Liver (tissue), 9 donors: ENCODE measurements around the gene ARHGAP33. TPM values are rescaled to one million over a fixed set of nuclear protein-coding genes. Genes with fewer than 3 reads are reported as not detected.

Experiments used
- DNase-seq: peaks from one replicate; pipeline ENCODE4 v3.0.0-alpha.2; 2017; ENCODE audit warnings: low spot score
- H3K27ac ChIP-seq, 2 donors: one replicate each; pipeline ENCODE4 v1.7.0; 2013; ENCODE audit warnings: inconsistent platforms in 2 of 2, low read length in 2 of 2, control low read depth in 1 of 2, low read depth in 1 of 2, mild to moderate bottlenecking in 1 of 2
- H3K27me3 ChIP-seq, 4 donors: one replicate each; pipeline versions ENCODE4 v1.6.1 to v1.7.0; 2013; ENCODE audit warnings: low read length in 3 of 4, inconsistent platforms in 1 of 4, mild to moderate bottlenecking in 1 of 4, moderate library complexity in 1 of 4; ENCODE audit not compliant: control insufficient read depth in 4 of 4, insufficient read depth in 4 of 4
- H3K36me3 ChIP-seq, 4 donors: one replicate each; pipeline versions ENCODE4 v1.6.1 to v1.7.0; 2013; ENCODE audit warnings: low read length in 3 of 4, mild to moderate bottlenecking in 3 of 4, low read depth in 1 of 4, moderate library complexity in 1 of 4; ENCODE audit not compliant: control insufficient read depth in 4 of 4, insufficient read depth in 3 of 4
- H3K4me1 ChIP-seq, 4 donors: one replicate each; pipeline versions ENCODE4 v1.6.1 to v1.7.0; 2013; ENCODE audit warnings: low read length in 3 of 4, mild to moderate bottlenecking in 3 of 4, moderate library complexity in 1 of 4; ENCODE audit not compliant: control insufficient read depth in 4 of 4, insufficient read depth in 4 of 4
- H3K4me3 ChIP-seq, 3 donors: one replicate each; pipeline versions ENCODE4 v1.6.1 to v1.7.0; 2013; ENCODE audit warnings: low read length in 3 of 3, control low read depth in 1 of 3, low read depth in 1 of 3, mild to moderate bottlenecking in 1 of 3
- H3K9ac ChIP-seq, 2 donors: one replicate each; pipeline ENCODE4 v1.7.0; 2013; ENCODE audit warnings: low read length in 2 of 2, mild to moderate bottlenecking in 2 of 2, moderate library complexity in 2 of 2, control low read depth in 1 of 2, low read depth in 1 of 2
- H3K9me3 ChIP-seq, 4 donors: one replicate each; pipeline versions ENCODE4 v1.6.1 to v1.7.0; 2013; ENCODE audit warnings: low read length in 3 of 4; ENCODE audit not compliant: control insufficient read depth in 4 of 4
- EGR1 ChIP-seq, 2 donors: IDR thresholded peaks; 2 replicates each; pipeline ENCODE4 v1.6.1; 2016 to 2018; ENCODE audit warnings: antibody characterized with exemption in 2 of 2, low read depth in 2 of 2
- FOXA1 ChIP-seq: IDR thresholded peaks from 2 replicates; pipeline ENCODE4 v1.6.1; 2016; ENCODE audit warnings: antibody characterized with exemption
- FOXA2 ChIP-seq: IDR thresholded peaks from 2 replicates; pipeline ENCODE4 v1.6.1; 2016; ENCODE audit warnings: antibody characterized with exemption
- GABPA ChIP-seq, 2 donors: IDR thresholded peaks in 1 of 2; conservative IDR thresholded peaks in 1 of 2; 2 replicates each; pipeline ENCODE4 v1.6.1; 2016; ENCODE audit warnings: antibody characterized with exemption in 2 of 2, mild to moderate bottlenecking in 1 of 2, moderate library complexity in 1 of 2
- HNF4A ChIP-seq, 2 donors: conservative IDR thresholded peaks; 2 replicates each; pipeline ENCODE4 v1.6.1; 2016; ENCODE audit warnings: antibody characterized with exemption in 2 of 2, mild to moderate bottlenecking in 2 of 2
- HNF4G ChIP-seq: IDR thresholded peaks from 2 replicates; pipeline ENCODE4 v1.6.1; 2016; ENCODE audit warnings: antibody characterized with exemption
- JUND ChIP-seq, 2 donors: IDR thresholded peaks; 2 replicates each; pipeline ENCODE4 v1.6.1; 2016; ENCODE audit warnings: antibody characterized with exemption in 2 of 2
- NR2F2 ChIP-seq: IDR thresholded peaks from 2 replicates; pipeline ENCODE4 v1.6.1; 2016; ENCODE audit warnings: antibody characterized with exemption
- RAD21 ChIP-seq, 2 donors: IDR thresholded peaks; 2 replicates each; pipeline ENCODE4 v1.6.1; 2016; ENCODE audit warnings: antibody characterized with exemption in 2 of 2, mild to moderate bottlenecking in 2 of 2
- RXRA ChIP-seq, 2 donors: IDR thresholded peaks; 2 replicates each; pipeline ENCODE4 v1.6.1; 2017 to 2018; ENCODE audit warnings: antibody characterized with exemption in 2 of 2, mild to moderate bottlenecking in 1 of 2
- SP1 ChIP-seq: IDR thresholded peaks from 2 replicates; pipeline ENCODE4 v1.6.1; 2018; ENCODE audit warnings: antibody characterized with exemption, mild to moderate bottlenecking
- TAF1 ChIP-seq: conservative IDR thresholded peaks from 2 replicates; pipeline ENCODE4 v1.6.1; 2016; ENCODE audit warnings: antibody characterized with exemption, mild to moderate bottlenecking
- YY1 ChIP-seq: IDR thresholded peaks from 2 replicates; pipeline ENCODE4 v1.6.1; 2016; ENCODE audit warnings: antibody characterized with exemption, mild to moderate bottlenecking
- WGBS: extraction: QIAGEN DNeasy Blood & Tissue Kit; methylation state at CpG from one replicate; pipeline ENCODE4 v1.1.7; 2013; 5-methylcytosine and 5-hydroxymethylcytosine counted together
- polyA plus RNA-seq, 2 donors: library from polyadenylated mRNA; stranded (reverse) in 1 of 2; unstranded in 1 of 2; fragments of 200-250 nt in 1 of 2; fragments of >200 nt in 1 of 2; fragmentation: Nextera tagmentation in 1 of 2; extraction: Ambion mirVana in 1 of 2; gene quantifications; one replicate each; pipeline versions ENCODE4 v1.2.1 to v1.2.3, GENCODE V29; 2013 to 2015
- total RNA-seq, 2 donors: library from RNA; depleted of rRNA; stranded (reverse); fragments of >200 nt; gene quantifications; one replicate each; pipeline ENCODE4 v1.2.3, GENCODE V29; 2014
- TF ChIP-seq, protein P1 (sequence below): fragments of 150-350 bp; IDR thresholded peaks from 2 replicates; pipeline ENCODE4 v1.5.1; 2017; ENCODE audit warnings: improper control_type of control experiment, low read depth, low read length; ENCODE audit not compliant: missing input control
- TF ChIP-seq, protein P2 (sequence below): IDR thresholded peaks from 2 replicates; pipeline ENCODE4 v1.6.1; 2016; ENCODE audit warnings: antibody characterized with exemption, mild to moderate bottlenecking
- TF ChIP-seq, protein P3 (sequence below): IDR thresholded peaks from 2 replicates; pipeline ENCODE4 v1.6.1; 2016; ENCODE audit warnings: antibody characterized with exemption
- TF ChIP-seq, protein P4 (sequence below): IDR thresholded peaks from 2 replicates; pipeline ENCODE4 v1.6.1; 2016; ENCODE audit warnings: antibody characterized with exemption
- TF ChIP-seq, protein P5 (sequence below): IDR thresholded peaks from 2 replicates; pipeline ENCODE4 v1.6.1; 2016; ENCODE audit warnings: antibody characterized with exemption
- donor health status: healthy.
- donor health status: healthy.
- donor health status: healthy.
- donor health status: healthy.
- donor health status: healthy.

ARHGAP33 gene
- total and polyA plus RNA-seq, 4 donors, result 0.85 to 10.1 (median 1.8) TPM

DNA sequence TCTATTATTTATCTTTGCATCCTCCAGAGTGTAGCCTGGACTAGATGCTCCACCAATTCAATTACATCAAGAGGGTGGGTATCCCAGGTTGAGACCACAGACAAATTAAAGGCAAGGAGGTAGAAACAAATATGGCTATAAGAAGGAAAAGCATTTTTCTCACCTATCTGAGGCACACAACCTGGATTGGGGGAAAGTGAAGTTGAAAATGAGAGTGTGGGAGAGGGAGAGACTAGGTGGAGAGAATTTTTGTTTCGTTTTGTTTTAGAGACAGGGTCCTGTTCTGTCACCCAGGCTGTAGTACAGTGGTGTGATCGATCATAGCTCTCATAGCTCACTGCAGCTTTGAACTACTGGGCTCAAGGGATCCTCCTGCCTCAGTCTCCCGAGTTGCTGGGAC lies 43.1 kb downstream of the ARHGAP33 start:
- Histone ChIP-seq H3K4me1 (peaks cover 0 to 8% (median 5%) of the 10 kb centered on the region in 4 donors), H3K36me3 (no peaks in the 10 kb centered on the region), H3K9ac (no peak overlapping the region), H3K4me3 (no peak overlapping the region), H3K27ac (no peak overlapping the region), H3K27me3 (no peaks in the 10 kb centered on the region), H3K9me3 (no peaks in the 10 kb centered on the region)
- no peak for TF ChIP-seq RAD21 (IDR thresholded peaks at IDR 0.05)
- 88% methylated on average over 3 of the region's 3 CpGs for WGBS
- DNase-seq, result no peak

DNA sequence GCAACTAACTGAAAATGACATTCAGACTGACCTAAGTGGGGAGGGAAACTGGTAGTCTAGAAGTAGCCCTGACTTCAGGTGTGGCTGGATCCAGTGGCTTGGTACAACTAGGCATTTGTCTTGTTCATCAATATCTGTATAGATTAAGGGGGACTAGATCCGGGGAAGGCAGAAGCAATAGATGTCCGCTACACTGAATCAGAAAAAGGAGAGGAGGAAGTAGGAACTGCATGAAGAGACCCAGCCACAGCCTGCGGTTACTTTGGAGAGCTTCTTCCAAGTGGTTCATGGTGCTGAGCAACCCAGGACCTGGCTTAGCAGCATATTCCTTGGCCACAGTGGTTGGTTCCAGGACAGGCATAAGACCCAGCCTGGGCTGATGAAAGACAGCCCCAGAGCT lies 47.2 kb downstream of the ARHGAP33 start:
- peaks cover 0 to 8% (median 5%) of the 10 kb centered on the region in 4 donors for H3K4me1 ChIP-seq
- no peak overlapping the region for H3K9ac ChIP-seq
- H3K4me3 ChIP-seq, result no peak overlapping the region
- peaks cover 0 to 5% (median 0%) of the 10 kb centered on the region in 4 donors for H3K27me3 ChIP-seq
- WGBS, result 74% methylated on average over 3 of the region's 3 CpGs
- no peak overlapping the region for H3K27ac ChIP-seq
- H3K9me3 ChIP-seq, result no peaks in the 10 kb centered on the region
- DNase-seq, result no peak
- no peaks in the 10 kb centered on the region for H3K36me3 ChIP-seq
- TF ChIP-seq TAF1 (no peak), GABPA (IDR thresholded peaks at IDR 0.05 in 1 of 2, conservative IDR thresholded peaks at IDR 0.05 in 1 of 2) (no peak), FOXA2 (no peak), YY1 (no peak), JUND (IDR thresholded peaks at IDR 0.05) (no peak), HNF4G (no peak), HNF4A (conservative IDR thresholded peaks at IDR 0.05) (no peak), RXRA (IDR thresholded peaks at IDR 0.05) (no peak), RAD21 (IDR thresholded peaks at IDR 0.05) (no peak), EGR1 (IDR thresholded peaks at IDR 0.05; ENCODE audit: low read depth in 2 of 2) (no peak), FOXA1 (no peak), SP1 (no peak), NR2F2 (no peak)
- TF ChIP-seq, protein P1, sequence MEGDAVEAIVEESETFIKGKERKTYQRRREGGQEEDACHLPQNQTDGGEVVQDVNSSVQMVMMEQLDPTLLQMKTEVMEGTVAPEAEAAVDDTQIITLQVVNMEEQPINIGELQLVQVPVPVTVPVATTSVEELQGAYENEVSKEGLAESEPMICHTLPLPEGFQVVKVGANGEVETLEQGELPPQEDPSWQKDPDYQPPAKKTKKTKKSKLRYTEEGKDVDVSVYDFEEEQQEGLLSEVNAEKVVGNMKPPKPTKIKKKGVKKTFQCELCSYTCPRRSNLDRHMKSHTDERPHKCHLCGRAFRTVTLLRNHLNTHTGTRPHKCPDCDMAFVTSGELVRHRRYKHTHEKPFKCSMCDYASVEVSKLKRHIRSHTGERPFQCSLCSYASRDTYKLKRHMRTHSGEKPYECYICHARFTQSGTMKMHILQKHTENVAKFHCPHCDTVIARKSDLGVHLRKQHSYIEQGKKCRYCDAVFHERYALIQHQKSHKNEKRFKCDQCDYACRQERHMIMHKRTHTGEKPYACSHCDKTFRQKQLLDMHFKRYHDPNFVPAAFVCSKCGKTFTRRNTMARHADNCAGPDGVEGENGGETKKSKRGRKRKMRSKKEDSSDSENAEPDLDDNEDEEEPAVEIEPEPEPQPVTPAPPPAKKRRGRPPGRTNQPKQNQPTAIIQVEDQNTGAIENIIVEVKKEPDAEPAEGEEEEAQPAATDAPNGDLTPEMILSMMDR, result no peak
- TF ChIP-seq, protein P2, sequence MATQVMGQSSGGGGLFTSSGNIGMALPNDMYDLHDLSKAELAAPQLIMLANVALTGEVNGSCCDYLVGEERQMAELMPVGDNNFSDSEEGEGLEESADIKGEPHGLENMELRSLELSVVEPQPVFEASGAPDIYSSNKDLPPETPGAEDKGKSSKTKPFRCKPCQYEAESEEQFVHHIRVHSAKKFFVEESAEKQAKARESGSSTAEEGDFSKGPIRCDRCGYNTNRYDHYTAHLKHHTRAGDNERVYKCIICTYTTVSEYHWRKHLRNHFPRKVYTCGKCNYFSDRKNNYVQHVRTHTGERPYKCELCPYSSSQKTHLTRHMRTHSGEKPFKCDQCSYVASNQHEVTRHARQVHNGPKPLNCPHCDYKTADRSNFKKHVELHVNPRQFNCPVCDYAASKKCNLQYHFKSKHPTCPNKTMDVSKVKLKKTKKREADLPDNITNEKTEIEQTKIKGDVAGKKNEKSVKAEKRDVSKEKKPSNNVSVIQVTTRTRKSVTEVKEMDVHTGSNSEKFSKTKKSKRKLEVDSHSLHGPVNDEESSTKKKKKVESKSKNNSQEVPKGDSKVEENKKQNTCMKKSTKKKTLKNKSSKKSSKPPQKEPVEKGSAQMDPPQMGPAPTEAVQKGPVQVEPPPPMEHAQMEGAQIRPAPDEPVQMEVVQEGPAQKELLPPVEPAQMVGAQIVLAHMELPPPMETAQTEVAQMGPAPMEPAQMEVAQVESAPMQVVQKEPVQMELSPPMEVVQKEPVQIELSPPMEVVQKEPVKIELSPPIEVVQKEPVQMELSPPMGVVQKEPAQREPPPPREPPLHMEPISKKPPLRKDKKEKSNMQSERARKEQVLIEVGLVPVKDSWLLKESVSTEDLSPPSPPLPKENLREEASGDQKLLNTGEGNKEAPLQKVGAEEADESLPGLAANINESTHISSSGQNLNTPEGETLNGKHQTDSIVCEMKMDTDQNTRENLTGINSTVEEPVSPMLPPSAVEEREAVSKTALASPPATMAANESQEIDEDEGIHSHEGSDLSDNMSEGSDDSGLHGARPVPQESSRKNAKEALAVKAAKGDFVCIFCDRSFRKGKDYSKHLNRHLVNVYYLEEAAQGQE, result no peak
- TF ChIP-seq, protein P3, sequence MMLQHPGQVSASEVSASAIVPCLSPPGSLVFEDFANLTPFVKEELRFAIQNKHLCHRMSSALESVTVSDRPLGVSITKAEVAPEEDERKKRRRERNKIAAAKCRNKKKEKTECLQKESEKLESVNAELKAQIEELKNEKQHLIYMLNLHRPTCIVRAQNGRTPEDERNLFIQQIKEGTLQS, result no peak
- TF ChIP-seq, protein P4, sequence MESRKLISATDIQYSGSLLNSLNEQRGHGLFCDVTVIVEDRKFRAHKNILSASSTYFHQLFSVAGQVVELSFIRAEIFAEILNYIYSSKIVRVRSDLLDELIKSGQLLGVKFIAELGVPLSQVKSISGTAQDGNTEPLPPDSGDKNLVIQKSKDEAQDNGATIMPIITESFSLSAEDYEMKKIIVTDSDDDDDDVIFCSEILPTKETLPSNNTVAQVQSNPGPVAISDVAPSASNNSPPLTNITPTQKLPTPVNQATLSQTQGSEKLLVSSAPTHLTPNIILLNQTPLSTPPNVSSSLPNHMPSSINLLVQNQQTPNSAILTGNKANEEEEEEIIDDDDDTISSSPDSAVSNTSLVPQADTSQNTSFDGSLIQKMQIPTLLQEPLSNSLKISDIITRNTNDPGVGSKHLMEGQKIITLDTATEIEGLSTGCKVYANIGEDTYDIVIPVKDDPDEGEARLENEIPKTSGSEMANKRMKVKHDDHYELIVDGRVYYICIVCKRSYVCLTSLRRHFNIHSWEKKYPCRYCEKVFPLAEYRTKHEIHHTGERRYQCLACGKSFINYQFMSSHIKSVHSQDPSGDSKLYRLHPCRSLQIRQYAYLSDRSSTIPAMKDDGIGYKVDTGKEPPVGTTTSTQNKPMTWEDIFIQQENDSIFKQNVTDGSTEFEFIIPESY, result no peak
- TF ChIP-seq, protein P5, sequence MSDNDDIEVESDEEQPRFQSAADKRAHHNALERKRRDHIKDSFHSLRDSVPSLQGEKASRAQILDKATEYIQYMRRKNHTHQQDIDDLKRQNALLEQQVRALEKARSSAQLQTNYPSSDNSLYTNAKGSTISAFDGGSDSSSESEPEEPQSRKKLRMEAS, result no peak
